AG09309 (cell line): ENCODE results near the gene GNPNAT1.

Source experiments
- DNase-seq: peaks from one replicate; pipeline ENCODE4 v3.0.0-alpha.2; 2010; ENCODE audit warnings: low read depth
- H3K4me3 ChIP-seq: 2 replicates; pipeline ENCODE4 v1.5.1; 2011; ENCODE audit warnings: mild to moderate bottlenecking, low read depth, low read length, moderate library complexity; ENCODE audit not compliant: control insufficient read depth
- CTCF ChIP-seq: IDR thresholded peaks from 2 replicates; pipeline ENCODE4 v1.5.1; 2011; ENCODE audit warnings: mild to moderate bottlenecking, low read depth, low read length, inconsistent platforms; ENCODE audit not compliant: insufficient read depth, control insufficient read depth; ENCODE audit errors: missing control alignments

GNPNAT1 gene

GRCh38 chr14:52791223-52792096 is at the start of gene GNPNAT1:
Gene GNPNAT1, minus strand, starts transcription at chr14:52791607. Its CDS starts 6,957 bp downstream, at chr14:52784650.
- DNase-seq, result peak; percentile 66
- peak within 1 kb of the TSS; percentile 62 for H3K4me3 ChIP-seq
- no peak for TF ChIP-seq CTCF

GRCh38 chr14:52840877-52841276 is 49.5 kb upstream of the GNPNAT1 start:
- no peak overlapping the region for H3K4me3 ChIP-seq
- no peak for DNase-seq
- TF ChIP-seq CTCF, result no peak

- TF ChIP-seq CTCF, result no peak
- DNase-seq, result no peak
- H3K4me3 ChIP-seq, result no peak overlapping the region
Observed at GRCh38 chr14:52837451-52837850, 46.0 kb upstream of the GNPNAT1 start.

GRCh38 chr14:52836063-52836462 is 44.7 kb upstream of the GNPNAT1 start:
- H3K4me3 ChIP-seq, result no peak overlapping the region
- no peak for TF ChIP-seq CTCF
- no peak for DNase-seq

GRCh38 chr14:52835122-52835903 is 43.9 kb upstream of the GNPNAT1 start:
- TF ChIP-seq CTCF, result no peak
- no peak for DNase-seq
- no peak overlapping the region for H3K4me3 ChIP-seq

- TF ChIP-seq CTCF, result no peak
- peak; percentile 48 for DNase-seq
- H3K4me3 ChIP-seq, result no peak overlapping the region
Observed at GRCh38 chr14:52834440-52834842, 43.0 kb upstream of the GNPNAT1 start.
